RWPE1 (cell line): ENCODE data around the gene TRIM32.

ENCODE experiments used
- CTCF ChIA-PET: fragments of 350-600 bp; sonication (Branson Sonifier 250); formaldehyde crosslinking; extraction: SDS; loops from one replicate; lab custom pipeline; 2021; lab: Yijun Ruan, JAX
- POLR2A ChIA-PET: fragments of 400-600 bp; formaldehyde crosslinking; extraction: SDS; loops from one replicate; lab custom pipeline; 2020; ENCODE audit warnings: antibody characterized with exemption; ENCODE audit not compliant: low non-redundant PET; lab: Yijun Ruan, JAX
- DNase-seq: peaks from one replicate; pipeline ENCODE4 v3.0.0; 2012; ENCODE audit warnings: low spot score
- H3K27ac ChIP-seq: fragments of 450-650 bp; 2 replicates; pipeline ENCODE4 v1.5.1; 2017
- CTCF ChIP-seq: fragments of 450-650 bp; conservative IDR thresholded peaks from 2 replicates; pipeline ENCODE4 v1.5.1; 2017; ENCODE audit warnings: low read depth, mild to moderate bottlenecking

The TRIM32 gene

GRCh38 chr9:116673375-116673774, 13.7 kb upstream of the TRIM32 start:
- TF ChIP-seq CTCF: no peak
- H3K27ac ChIP-seq: no peak overlapping the region
- ChIA-PET POLR2A (no interaction called here), CTCF (interaction anchor here (0.6 to 0.8 kb wide), 2 partner anchors 134 to 505 kb away, joined by 3 to 5 read pairs; no protein-coding TSS in a partner anchor)
- DNase-seq: no peak

- no peak for DNase-seq
Observed at GRCh38 chr9:116674210-116674980, 12.7 kb upstream of the TRIM32 start.

GRCh38 chr9:116683535-116683934, 3.6 kb upstream of the TRIM32 start:
- no peak for DNase-seq
- POLR2A ChIA-PET: no interaction called here
- TF ChIP-seq CTCF: no peak
- no peak overlapping the region for H3K27ac ChIP-seq
- CTCF ChIA-PET: interaction anchor here (0.6 to 0.7 kb wide), 2 partner anchors 44 to 51 kb away, joined by 4 read pairs; no protein-coding TSS in a partner anchor

More at GRCh38 chr9:116674210-116674980, 12.7 kb upstream of the TRIM32 start:
- H3K27ac ChIP-seq: no peak overlapping the region
- CTCF ChIA-PET: interaction anchor here (0.7 kb wide), 1 partner anchor 63 kb away, joined by 3 read pairs; no protein-coding TSS in a partner anchor
- TF ChIP-seq CTCF: no peak
- POLR2A ChIA-PET: no interaction called here

GRCh38 chr9:116685166-116685565, 1.9 kb upstream of the TRIM32 start:
- POLR2A ChIA-PET: no interaction called here

GRCh38 chr9:116686135-116686534, 970 bp upstream of the TRIM32 start:
- POLR2A ChIA-PET: no interaction called here
- no peak for DNase-seq
- no peak overlapping the region for H3K27ac ChIP-seq
- CTCF ChIA-PET: no interaction called here
- TF ChIP-seq CTCF: no peak

More at GRCh38 chr9:116685166-116685565, 1.9 kb upstream of the TRIM32 start:
- CTCF ChIA-PET: no interaction called here
- H3K27ac ChIP-seq: no peak overlapping the region
- TF ChIP-seq CTCF: no peak
- no peak for DNase-seq

- ChIA-PET POLR2A (interaction anchor here (0.7 kb wide), 1 partner anchor 554 kb away, joined by 3 read pairs; no protein-coding TSS in a partner anchor), CTCF (interaction anchor here (0.5 kb wide), 1 partner anchor 675 kb away, joined by 3 read pairs; no protein-coding TSS in a partner anchor)
- DNase-seq: no peak
- H3K27ac ChIP-seq: peak overlapping the region; percentile 64
- TF ChIP-seq CTCF: no peak
Observed at GRCh38 chr9:116686693-116687073, 422 bp upstream of the TRIM32 start.
